GM23248 (cell line): ENCODE measurements around the gene TNRC6C. TPM values are rescaled to one million over a fixed set of nuclear protein-coding genes. Genes with fewer than 3 reads are reported as not detected.

Experiments
- DNase-seq: peaks from one replicate; pipeline ENCODE4 v3.0.0-alpha.2; 2015
- H2AFZ ChIP-seq: fragments of 200-600 bp; sonication (generic); 2 replicates; pipeline ENCODE4 v1.6.1; 2016; ENCODE audit warnings: antibody characterized with exemption
- H3F3A ChIP-seq: fragments of 200-600 bp; sonication (generic); 2 replicates; pipeline ENCODE4 v1.6.1; 2016; ENCODE audit warnings: mild to moderate bottlenecking, antibody characterized with exemption, mixed run types; ENCODE audit not compliant: insufficient read depth
- H3K27ac ChIP-seq: fragments of 200-600 bp; sonication (generic); 2 replicates; pipeline ENCODE4 v1.5.1; 2016; ENCODE audit warnings: mild to moderate bottlenecking
- H3K27me3 ChIP-seq: fragments of 200-600 bp; sonication (generic); replicated peaks from 2 replicates; pipeline ENCODE4 v1.6.1; 2016; ENCODE audit warnings: mild to moderate bottlenecking; ENCODE audit not compliant: insufficient read depth
- H3K36me3 ChIP-seq: fragments of 200-600 bp; sonication (generic); 2 replicates; pipeline ENCODE4 v1.6.1; 2016; ENCODE audit warnings: low read depth, mild to moderate bottlenecking
- H3K4me1 ChIP-seq: fragments of 200-600 bp; sonication (generic); 2 replicates; pipeline ENCODE4 v1.6.1; 2016; ENCODE audit warnings: mild to moderate bottlenecking; ENCODE audit not compliant: insufficient read depth
- H3K4me2 ChIP-seq: fragments of 200-600 bp; sonication (generic); one replicate; pipeline ENCODE4 v1.6.1; 2016; ENCODE audit warnings: mild to moderate bottlenecking; ENCODE audit not compliant: unreplicated experiment
- H3K4me3 ChIP-seq: fragments of 200-600 bp; sonication (generic); 2 replicates; pipeline ENCODE4 v1.5.1; 2016; ENCODE audit warnings: mild to moderate bottlenecking
- H3K79me2 ChIP-seq: fragments of 200-600 bp; sonication (generic); 2 replicates; pipeline ENCODE4 v1.6.1; 2016; ENCODE audit warnings: mild to moderate bottlenecking; ENCODE audit not compliant: insufficient read depth
- H3K9ac ChIP-seq: fragments of 200-600 bp; sonication (generic); 2 replicates; pipeline ENCODE4 v1.6.1; 2016; ENCODE audit warnings: mild to moderate bottlenecking
- H3K9me2 ChIP-seq: fragments of 200-600 bp; sonication (generic); 2 replicates; pipeline ENCODE4 v1.6.1; 2016; ENCODE audit warnings: mixed run types, mild to moderate bottlenecking, moderate library complexity; ENCODE audit not compliant: insufficient read depth
- H3K9me3 ChIP-seq: fragments of 200-600 bp; sonication (generic); one replicate; pipeline ENCODE4 v1.6.1; 2017; ENCODE audit warnings: low read depth
- H4K20me1 ChIP-seq: fragments of 200-600 bp; sonication (generic); 2 replicates; pipeline ENCODE4 v1.6.0; 2016; ENCODE audit not compliant: insufficient read depth
- EZH2 ChIP-seq: fragments of 200-600 bp; sonication (generic); IDR thresholded peaks from 2 replicates; pipeline ENCODE4 v1.6.1; 2018; ENCODE audit warnings: antibody characterized with exemption, mild to moderate bottlenecking; ENCODE audit not compliant: insufficient read depth, poor library complexity, severe bottlenecking
- EZH2phosphoT487 ChIP-seq: fragments of 200-600 bp; sonication (generic); IDR thresholded peaks from 2 replicates; pipeline ENCODE4 v1.6.1; 2018; ENCODE audit warnings: antibody characterized with exemption, moderate library complexity, mild to moderate bottlenecking, low read depth; ENCODE audit not compliant: insufficient read depth
- WGBS, 2 experiments: methylation state at CpG; one replicate each; pipeline ENCODE4 v1.1.6; 2015 to 2017; ENCODE audit warnings: low lambda C conversion rate in 2 of 2, low coverage in 1 of 2; ENCODE audit errors: missing lambda C conversion rate in 2 of 2; 5-methylcytosine and 5-hydroxymethylcytosine counted together
- in situ Hi-C: fragments of 300-500 bp; cut with MboI; formaldehyde crosslinking; loops from 2 replicates; pipeline ENCODE4 v1.15.0; 2020
- polyA plus RNA-seq: library from polyadenylated mRNA; unstranded; fragments of >200 nt; fragmentation: Nextera tagmentation; extraction: Ambion mirVana; gene quantifications from 2 replicates; pipeline ENCODE4 v1.2.1, GENCODE V29; 2016
- total RNA-seq: library from RNA; depleted of rRNA; stranded (reverse); fragments of >200 nt; shearing (Covaris generic); gene quantifications from 2 replicates; pipeline ENCODE4 v1.2.3, GENCODE V29; 2014

The TNRC6C gene
- total and polyA plus RNA-seq, 2 experiments from 2014 or later: 2.3 TPM

GRCh38 chr17:78007647-78008046 is 49.1 kb downstream of the TNRC6C start:
- Histone ChIP-seq H3K9me2 (no peaks in the 10 kb centered on the region), H3K79me2 (no peaks in the 10 kb centered on the region), H3K9me3 (no peaks in the 10 kb centered on the region), H3F3A (no peaks in the 10 kb centered on the region), H3K9ac (no peak overlapping the region), H2AFZ (no peak overlapping the region), H3K27me3 (no peaks in the 10 kb centered on the region), H3K36me3 (no peaks in the 10 kb centered on the region), H3K4me1 (no peaks in the 10 kb centered on the region), H3K4me2 (no peak overlapping the region), H4K20me1 (no peaks in the 10 kb centered on the region), H3K27ac (no peak overlapping the region), H3K4me3 (no peak overlapping the region)
- no peak for DNase-seq
- no peak for TF ChIP-seq EZH2phosphoT487
- TF ChIP-seq EZH2: no peak
- in situ Hi-C loops: no loop called here
- 97 to 100% methylated on average over 2 of the region's 2 CpGs for WGBS, 2 experiments

DNA sequence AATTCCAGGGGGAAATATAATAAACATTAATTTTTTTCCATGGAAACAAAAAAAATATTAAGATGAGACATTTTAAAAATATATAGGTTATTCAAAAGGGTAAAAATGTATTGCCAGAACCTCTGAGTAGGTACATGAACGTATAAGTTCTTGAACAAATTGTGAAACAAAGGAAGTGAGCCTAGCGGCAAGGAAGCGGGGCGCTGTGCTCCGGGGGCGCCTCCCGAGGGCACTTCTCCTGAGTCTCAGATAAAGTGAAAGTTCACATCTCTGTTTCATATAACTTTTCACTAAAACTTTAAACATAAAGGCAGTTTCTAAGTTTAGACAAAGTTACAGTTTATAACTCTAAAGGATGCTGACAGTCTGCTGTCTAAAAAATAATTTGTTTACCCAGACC is 52.3 kb downstream of the TNRC6C start:
- no peak overlapping the region for H3K27ac ChIP-seq
- no peaks in the 10 kb centered on the region for H3K9me2 ChIP-seq
- no peaks in the 10 kb centered on the region for H3K36me3 ChIP-seq
- TF ChIP-seq EZH2: no peak
- TF ChIP-seq EZH2phosphoT487: no peak
- no peak overlapping the region for H3K4me2 ChIP-seq
- no peaks in the 10 kb centered on the region for H3K79me2 ChIP-seq
- H3K27me3 ChIP-seq: no peaks in the 10 kb centered on the region
- WGBS, 2 experiments: 90 to 95% methylated on average over 7 of the region's 7 CpGs
- no peak overlapping the region for H3K4me3 ChIP-seq
- H3K9ac ChIP-seq: no peak overlapping the region
- in situ Hi-C loops: loop anchor here (10.0 kb wide), 1 partner anchor 466 kb away; no protein-coding TSS in a partner anchor
- H3K4me1 ChIP-seq: no peaks in the 10 kb centered on the region
- no peaks in the 10 kb centered on the region for H3K9me3 ChIP-seq
- no peaks in the 10 kb centered on the region for H3F3A ChIP-seq
- H2AFZ ChIP-seq: no peak overlapping the region
- no peak for DNase-seq
- no peaks in the 10 kb centered on the region for H4K20me1 ChIP-seq

- Histone ChIP-seq H3K9me3 (no peaks in the 10 kb centered on the region), H3K79me2 (no peaks in the 10 kb centered on the region), H3K27me3 (no peaks in the 10 kb centered on the region), H3K27ac (no peak overlapping the region), H3K9ac (no peak overlapping the region), H3K4me2 (no peak overlapping the region), H3K4me1 (no peaks in the 10 kb centered on the region), H3K9me2 (no peaks in the 10 kb centered on the region), H3F3A (no peaks in the 10 kb centered on the region), H3K36me3 (no peaks in the 10 kb centered on the region), H3K4me3 (no peak overlapping the region), H4K20me1 (no peaks in the 10 kb centered on the region), H2AFZ (no peak overlapping the region)
- WGBS, 2 experiments: 100% methylated on average over 1 of the region's 1 CpG
- TF ChIP-seq EZH2 (no peak), EZH2phosphoT487 (no peak)
- no peak for DNase-seq
- in situ Hi-C loops: loop anchor here (10.0 kb wide), 1 partner anchor 468 kb away; no protein-coding TSS in a partner anchor
These were observed 53.9 kb downstream of the TNRC6C start for GRCh38 chr17:78012428-78012827.

GRCh38 chr17:78013683-78014467 is 55.4 kb downstream of the TNRC6C start:
- Histone ChIP-seq H3K4me3 (no peak overlapping the region), H3K79me2 (no peaks in the 10 kb centered on the region), H3K27me3 (no peaks in the 10 kb centered on the region), H4K20me1 (no peaks in the 10 kb centered on the region), H3K4me2 (no peak overlapping the region), H3K9me2 (no peaks in the 10 kb centered on the region), H3K9me3 (no peaks in the 10 kb centered on the region), H3K36me3 (no peaks in the 10 kb centered on the region), H3K27ac (no peak overlapping the region), H3K4me1 (no peaks in the 10 kb centered on the region), H3F3A (no peaks in the 10 kb centered on the region), H2AFZ (no peak overlapping the region), H3K9ac (no peak overlapping the region)
- 43 to 47% methylated on average over 4 of the region's 4 CpGs for WGBS, 2 experiments
- in situ Hi-C loops: loop anchor here (10.0 kb wide), 1 partner anchor 469 kb away; no protein-coding TSS in a partner anchor
- DNase-seq: peak; percentile 73
- no peak for TF ChIP-seq EZH2phosphoT487
- no peak for TF ChIP-seq EZH2
